GM19395 (cell line): ENCODE data around the gene OTUB2.
A peak's percentile ranks its signal among the peaks of the same experiment; 100 is the strongest.
"Not testable (repeated sequence)": the region's sequence is repeated elsewhere in the genome, so short reads cannot be mapped to it uniquely, and the experiment has no call there.

Experiments used
- ATAC-seq: cut with Tn5 transposase; IDR thresholded peaks from one replicate; pipeline ENCODE4 v1.9.1; 2021; ENCODE audit warnings: mild to moderate bottlenecking, moderate library complexity; ENCODE audit not compliant: unreplicated experiment

OTUB2 gene

GRCh38 chr14:94052662-94053061, 26.5 kb downstream of the OTUB2 start:
- no peak for ATAC-seq

GRCh38 chr14:94054401-94054800, 28.3 kb downstream of the OTUB2 start:
- no peak for ATAC-seq

GRCh38 chr14:94054936-94055335, 28.8 kb downstream of the OTUB2 start:
- no peak for ATAC-seq

GRCh38 chr14:94056579-94057308, 30.6 kb downstream of the OTUB2 start:
- ATAC-seq: peak; percentile 82

- ATAC-seq: no peak
These were observed 32.1 kb downstream of the OTUB2 start for GRCh38 chr14:94058128-94058673.

GRCh38 chr14:94058674-94059138, 32.6 kb downstream of the OTUB2 start:
- ATAC-seq: no peak

- no peak for ATAC-seq
These were observed 33.9 kb downstream of the OTUB2 start for GRCh38 chr14:94059998-94060397.

- ATAC-seq: no peak
These were observed 36.3 kb downstream of the OTUB2 start for GRCh38 chr14:94062344-94062940.

GRCh38 chr14:94066089-94066676, 40.0 kb downstream of the OTUB2 start:
- no peak for ATAC-seq

- ATAC-seq: not testable (repeated sequence)
These were observed 45.9 kb downstream of the OTUB2 start for GRCh38 chr14:94072076-94072475.

- ATAC-seq: no peak
These were observed 48.4 kb downstream of the OTUB2 start for GRCh38 chr14:94074534-94074933.

GRCh38 chr14:94075008-94075407, 48.9 kb downstream of the OTUB2 start:
- no peak for ATAC-seq

GRCh38 chr14:94077111-94077821, 51.1 kb downstream of the OTUB2 start:
- no peak for ATAC-seq

GRCh38 chr14:94077823-94078222, 51.7 kb downstream of the OTUB2 start:
- no peak for ATAC-seq

- ATAC-seq: no peak
These were observed 53.9 kb downstream of the OTUB2 start for GRCh38 chr14:94079891-94080620.

- peak; percentile 99 for ATAC-seq
These were observed 54.7 kb downstream of the OTUB2 start, which contains the start of the genes DDX24 and IFI27L1 for GRCh38 chr14:94080621-94081385. DDX24 (minus strand) TSS chr14:94081202; CDS start chr14:94079742, 1,460 bp downstream. IFI27L1 (plus strand) TSS chr14:94081310; CDS start chr14:94096938, 15,628 bp downstream.

GRCh38 chr14:94081386-94081820, 55.3 kb downstream of the OTUB2 start:
- ATAC-seq: peak; percentile 41

GRCh38 chr14:94087891-94088290, 61.8 kb downstream of the OTUB2 start:
- ATAC-seq: no peak

GRCh38 chr14:94088516-94088915, 62.4 kb downstream of the OTUB2 start:
- no peak for ATAC-seq
